MM.1S (cell line): ENCODE results near the gene GADD45GIP1.

Experiments
- DNase-seq: peaks from one replicate; pipeline ENCODE4 v3.0.0-alpha.2; 2015
- H2AFZ ChIP-seq: fragments of 300-600 bp; sonication (generic); 2 replicates; pipeline ENCODE4 v1.6.0; 2016; ENCODE audit warnings: antibody characterized with exemption, low read length
- H3F3A ChIP-seq: fragments of 300-600 bp; sonication (generic); 2 replicates; pipeline ENCODE4 v1.6.1; 2016; ENCODE audit warnings: mild to moderate bottlenecking, antibody characterized with exemption, low read length, moderate library complexity, mixed read lengths; ENCODE audit not compliant: insufficient read depth
- H3K27ac ChIP-seq: fragments of 300-600 bp; sonication (generic); 2 replicates; pipeline ENCODE4 v1.5.1; 2016; ENCODE audit warnings: mild to moderate bottlenecking, low read length
- H3K27me3 ChIP-seq: fragments of 300-600 bp; sonication (generic); replicated peaks from 2 replicates; pipeline ENCODE4 v1.6.0; 2016; ENCODE audit warnings: low read length; ENCODE audit not compliant: insufficient read depth
- H3K36me3 ChIP-seq: fragments of 300-600 bp; sonication (generic); replicated peaks from 2 replicates; pipeline ENCODE4 v1.6.1; 2016; ENCODE audit warnings: mild to moderate bottlenecking, low read length, mixed read lengths; ENCODE audit not compliant: insufficient read depth
- H3K4me1 ChIP-seq: fragments of 300-600 bp; sonication (generic); 2 replicates; pipeline ENCODE4 v1.6.1; 2016; ENCODE audit warnings: low read length, mixed read lengths
- H3K4me2 ChIP-seq: fragments of 300-600 bp; sonication (generic); 2 replicates; pipeline ENCODE4 v1.6.0; 2016; ENCODE audit warnings: low read depth, low read length
- H3K4me3 ChIP-seq: fragments of 300-600 bp; sonication (generic); 2 replicates; pipeline ENCODE4 v1.5.1; 2016; ENCODE audit warnings: low read length, mixed read lengths
- H3K79me2 ChIP-seq: fragments of 300-600 bp; sonication (generic); 2 replicates; pipeline ENCODE4 v1.6.1; 2016; ENCODE audit warnings: mixed run types, low read length, mixed read lengths
- H3K9ac ChIP-seq: fragments of 300-600 bp; sonication (generic); 2 replicates; pipeline ENCODE4 v1.6.1; 2016; ENCODE audit warnings: low read length, mixed read lengths
- H3K9me2 ChIP-seq: fragments of 300-600 bp; sonication (generic); replicated peaks from 2 replicates; pipeline ENCODE4 v1.6.1; 2016; ENCODE audit warnings: mild to moderate bottlenecking, low read length, mixed read lengths; ENCODE audit not compliant: insufficient read depth
- H3K9me3 ChIP-seq: fragments of 300-600 bp; sonication (generic); replicated peaks from 2 replicates; pipeline ENCODE4 v1.6.1; 2016; ENCODE audit warnings: mild to moderate bottlenecking, low read length, mixed read lengths; ENCODE audit not compliant: insufficient read depth
- H4K20me1 ChIP-seq: fragments of 300-600 bp; sonication (generic); 2 replicates; pipeline ENCODE4 v1.6.1; 2016; ENCODE audit warnings: mild to moderate bottlenecking, low read length, moderate library complexity, mixed read lengths; ENCODE audit not compliant: insufficient read depth
- CTCF ChIP-seq: fragments of 300-600 bp; sonication (generic); IDR thresholded peaks from 2 replicates; pipeline ENCODE4 v1.5.1; 2016; ENCODE audit warnings: antibody characterized with exemption, low read length, mixed read lengths
- EZH2 ChIP-seq: fragments of 300-600 bp; sonication (generic); optimal IDR thresholded peaks from 2 replicates; pipeline ENCODE3; 2017; ENCODE audit warnings: low read depth, mild to moderate bottlenecking, antibody characterized with exemption, low read length, mixed read lengths
- EZH2phosphoT487 ChIP-seq: fragments of 300-600 bp; sonication (generic); IDR thresholded peaks from 2 replicates; pipeline ENCODE4 v1.6.1; 2018; ENCODE audit warnings: antibody characterized with exemption, low read length

The GADD45GIP1 gene

GRCh38 chr19:12939975-12940423 lies 17.0 kb downstream of the GADD45GIP1 start:
- no peak for DNase-seq
- H3K27ac ChIP-seq: peak overlapping the region; percentile 66; the same call in 1 of the 2 replicates
- H3F3A ChIP-seq: peaks cover 82% of the 10 kb centered on the region
- H3K36me3 ChIP-seq: peaks cover 24% of the 10 kb centered on the region
- no peak overlapping the region for H2AFZ ChIP-seq
- H3K4me1 ChIP-seq: peaks cover 46% of the 10 kb centered on the region
- peaks cover 15% of the 10 kb centered on the region for H4K20me1 ChIP-seq
- no peaks in the 10 kb centered on the region for H3K27me3 ChIP-seq
- H3K4me3 ChIP-seq: peak overlapping the region; percentile 92
- peak overlapping the region; percentile 76 for H3K4me2 ChIP-seq
- H3K9ac ChIP-seq: peak overlapping the region; percentile 90; the same call in 1 of the 2 replicates
- H3K9me3 ChIP-seq: no peaks in the 10 kb centered on the region
- TF ChIP-seq EZH2 (no peak), CTCF (no peak), EZH2phosphoT487 (no peak)
- no peaks in the 10 kb centered on the region for H3K9me2 ChIP-seq
- peaks cover 44% of the 10 kb centered on the region for H3K79me2 ChIP-seq

GRCh38 chr19:12938779-12939601 lies 18.0 kb downstream of the GADD45GIP1 start:
- H2AFZ ChIP-seq: no peak overlapping the region
- peaks cover 72% of the 10 kb centered on the region for H3F3A ChIP-seq

GRCh38 chr19:12937927-12938778 lies 18.9 kb downstream of the GADD45GIP1 start, which contains the start of gene CALR:
TSS of gene CALR (plus strand) at chr19:12938609. CDS start at chr19:12938680, 71 bp downstream.
- no peaks in the 10 kb centered on the region for H3K27me3 ChIP-seq
- peak; percentile 100 for DNase-seq
- peaks cover 15% of the 10 kb centered on the region for H4K20me1 ChIP-seq
- peak within 1 kb of the TSS; percentile 77 for H3K4me2 ChIP-seq
- H3K9me2 ChIP-seq: no peaks in the 10 kb centered on the region
- peaks cover 41% of the 10 kb centered on the region for H3K4me1 ChIP-seq
- H3K4me3 ChIP-seq: peak within 1 kb of the TSS; percentile 92
- H3F3A ChIP-seq: peaks cover 63% of the 10 kb centered on the region
- no peaks in the 10 kb centered on the region for H3K9me3 ChIP-seq
- H3K36me3 ChIP-seq: peaks cover 19% of the 10 kb centered on the region
- TF ChIP-seq CTCF: no peak
- peak within 1 kb of the TSS; percentile 75 for H3K27ac ChIP-seq
- H2AFZ ChIP-seq: peak within 1 kb of the TSS; percentile 45
- H3K79me2 ChIP-seq: peaks cover 42% of the 10 kb centered on the region
- H3K9ac ChIP-seq: peak within 1 kb of the TSS; percentile 90

More at GRCh38 chr19:12938779-12939601, 18.0 kb downstream of the GADD45GIP1 start:
- peaks cover 44% of the 10 kb centered on the region for H3K79me2 ChIP-seq
- no peaks in the 10 kb centered on the region for H3K9me2 ChIP-seq
- peaks cover 24% of the 10 kb centered on the region for H3K36me3 ChIP-seq
- no peak for TF ChIP-seq EZH2phosphoT487
- TF ChIP-seq CTCF: peak; percentile 28
- peak overlapping the region; percentile 92 for H3K4me3 ChIP-seq
- no peaks in the 10 kb centered on the region for H3K27me3 ChIP-seq
- H4K20me1 ChIP-seq: peaks cover 15% of the 10 kb centered on the region
- peak overlapping the region; percentile 90 for H3K9ac ChIP-seq
- peak overlapping the region; percentile 76 for H3K4me2 ChIP-seq
- H3K4me1 ChIP-seq: peaks cover 46% of the 10 kb centered on the region
- H3K27ac ChIP-seq: peak overlapping the region; percentile 66; the same call in 1 of the 2 replicates
- no peaks in the 10 kb centered on the region for H3K9me3 ChIP-seq
- DNase-seq: peak; percentile 64
